Activated CD8-positive, alpha-beta T cell treated with anti-CD3 and anti-CD28 coated beads, Interleukin-2, amount 10 ng/mL, durations not matched to agents 7 days and 5 days (primary cell): ENCODE measurements around the gene ZNF132. TPM values are rescaled to one million over a fixed set of nuclear protein-coding genes. Genes with fewer than 3 reads are reported as not detected.

ENCODE experiments used
- ATAC-seq: fragments of 150-1000 bp; cut with Tn5 transposase; one replicate; pipeline ENCODE4 v1.10.0; 2021; ENCODE audit warnings: moderate library complexity
- CTCF ChIA-PET: fragments of 350-600 bp; sonication (Branson Sonifier 250); formaldehyde crosslinking; loops from one replicate; lab custom pipeline; 2021; ENCODE audit warnings: antibody characterized with exemption; lab: Charles Lee
- POLR2A ChIA-PET: fragments of 350-600 bp; sonication (Branson Sonifier 250); formaldehyde crosslinking; loops from one replicate; lab custom pipeline; 2021; ENCODE audit warnings: antibody characterized with exemption; lab: Charles Lee
- DNase-seq: peaks from one replicate; pipeline ENCODE4 v3.0.0-alpha.2; 2020
- H3K27ac Mint-ChIP-seq: one replicate; pipeline ENCODE4 v1.8.0; 2021; ENCODE audit warnings: mild to moderate bottlenecking, mixed read lengths
- H3K27me3 Mint-ChIP-seq: one replicate; pipeline ENCODE4 v1.8.0; 2021; ENCODE audit warnings: low read depth, mixed read lengths
- H3K36me3 Mint-ChIP-seq: one replicate; pipeline ENCODE4 v1.8.0; 2021; ENCODE audit warnings: low read depth, mixed read lengths
- H3K4me1 Mint-ChIP-seq: one replicate; pipeline ENCODE4 v1.8.0; 2021; ENCODE audit warnings: low read depth, mixed read lengths
- H3K4me3 Mint-ChIP-seq: one replicate; pipeline ENCODE4 v1.8.0; 2021; ENCODE audit warnings: mild to moderate bottlenecking, mixed read lengths
- H3K9me3 Mint-ChIP-seq: one replicate; pipeline ENCODE4 v1.8.0; 2022; ENCODE audit warnings: mixed read lengths; ENCODE audit not compliant: insufficient read depth
- total RNA-seq, 2 experiments: library from RNA; stranded (reverse); gene quantifications; one replicate each; pipeline ENCODE4 v1.2.3, GENCODE V29; 2021

Gene ZNF132
- total RNA-seq, 2 experiments from 2014 or later: 5.1 to 6.0 TPM

- Mint-ChIP-seq H3K27me3 (no peaks in the 10 kb centered on the region), H3K36me3 (peaks cover 48% of the 10 kb centered on the region), H3K27ac (no peak within 1 kb of the TSS), H3K4me3 (no peak within 1 kb of the TSS), H3K4me1 (peaks cover 42% of the 10 kb centered on the region), H3K9me3 (no peaks in the 10 kb centered on the region)
- DNase-seq (no peak), ATAC-seq (peak; percentile 12)
- ChIA-PET CTCF (no interaction called here), POLR2A (interaction anchor here (0.8 kb wide), 1 partner anchor 32 kb away, joined by 3 read pairs; no protein-coding TSS in a partner anchor)
Measured at GRCh38 chr19:58395220-58395978, 44.6 kb downstream of the ZNF132 start, which contains the start of gene RNF225. RNF225 (plus strand) TSS chr19:58395656; CDS start chr19:58396090, 434 bp downstream.

DNA sequence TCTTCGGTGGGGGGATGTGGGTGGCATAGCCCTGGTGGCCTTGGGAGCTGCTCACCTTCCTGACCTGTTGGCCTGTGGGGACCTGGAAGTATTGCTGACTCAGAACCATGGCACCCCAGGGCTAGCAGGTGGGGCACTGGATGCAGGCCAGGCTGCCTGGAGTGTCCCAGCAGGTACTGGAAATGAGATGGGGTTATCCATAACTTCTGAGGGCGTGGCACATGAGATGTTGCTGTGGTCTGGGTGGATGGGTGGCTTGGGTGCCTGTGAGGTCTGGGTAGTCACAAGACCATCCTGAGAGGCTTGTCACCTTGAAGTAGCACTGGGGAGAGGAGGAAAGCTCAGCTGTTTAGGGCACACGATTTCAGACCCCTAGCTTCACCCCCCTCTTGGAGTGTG is 45.1 kb downstream of the ZNF132 start:
- no peak overlapping the region for H3K4me3 Mint-ChIP-seq

GRCh38 chr19:58393725-58394033 is 46.3 kb downstream of the ZNF132 start:
- Mint-ChIP-seq H3K27me3 (no peaks in the 10 kb centered on the region), H3K9me3 (no peaks in the 10 kb centered on the region), H3K36me3 (peaks cover 57% of the 10 kb centered on the region), H3K27ac (no peak overlapping the region), H3K4me1 (peaks cover 44% of the 10 kb centered on the region), H3K4me3 (no peak overlapping the region)
- DNase-seq (no peak), ATAC-seq (no peak)
- ChIA-PET POLR2A (no interaction called here), CTCF (no interaction called here)

More for the DNA sequence above, 45.1 kb downstream of the ZNF132 start:
- no peak for DNase-seq
- peaks cover 50% of the 10 kb centered on the region for H3K36me3 Mint-ChIP-seq
- H3K27me3 Mint-ChIP-seq: no peaks in the 10 kb centered on the region
- ATAC-seq: peak; percentile 4
- no peak overlapping the region for H3K27ac Mint-ChIP-seq
- CTCF ChIA-PET: no interaction called here
- peaks cover 40% of the 10 kb centered on the region for H3K4me1 Mint-ChIP-seq
- POLR2A ChIA-PET: interaction anchor here (0.8 kb wide), 1 partner anchor 32 kb away, joined by 3 read pairs; no protein-coding TSS in a partner anchor
- H3K9me3 Mint-ChIP-seq: no peaks in the 10 kb centered on the region

DNA sequence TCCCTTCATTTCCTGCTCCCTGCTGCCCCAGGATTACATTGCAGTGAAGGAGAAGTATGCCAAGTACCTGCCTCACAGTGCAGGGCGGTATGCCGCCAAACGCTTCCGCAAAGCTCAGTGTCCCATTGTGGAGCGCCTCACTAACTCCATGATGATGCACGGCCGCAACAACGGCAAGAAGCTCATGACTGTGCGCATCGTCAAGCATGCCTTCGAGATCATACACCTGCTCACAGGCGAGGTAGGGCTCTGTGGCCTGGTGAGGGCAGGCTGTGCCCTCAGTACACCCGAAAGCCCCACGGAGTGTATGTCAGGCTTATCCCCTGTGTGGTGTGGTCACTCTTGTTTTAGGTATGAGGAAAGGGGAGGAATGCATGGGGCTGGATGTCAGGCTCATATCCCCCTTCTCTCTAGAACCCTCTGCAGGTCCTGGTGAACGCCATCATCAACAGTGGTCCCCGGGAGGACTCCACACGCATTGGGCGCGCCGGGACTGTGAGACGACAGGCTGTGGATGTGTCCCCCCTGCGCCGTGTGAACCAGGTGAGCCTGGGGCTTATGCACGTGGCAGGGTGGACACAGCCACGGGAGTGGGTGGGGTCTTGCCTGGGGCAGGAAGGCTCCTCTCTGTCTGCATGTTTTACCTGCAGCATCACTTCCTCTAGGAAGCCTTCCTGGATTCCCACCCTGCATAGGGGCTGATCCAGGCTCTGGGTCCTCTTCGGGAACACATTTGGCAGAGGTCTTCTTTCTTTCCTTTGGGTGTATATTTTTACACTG is 46.8 kb downstream of the ZNF132 start:
- no peak overlapping the region for H3K4me3 Mint-ChIP-seq
- DNase-seq (no peak), ATAC-seq (no peak)
- no peaks in the 10 kb centered on the region for H3K27me3 Mint-ChIP-seq
- H3K4me1 Mint-ChIP-seq: peaks cover 47% of the 10 kb centered on the region
- ChIA-PET POLR2A (no interaction called here), CTCF (no interaction called here)
- no peaks in the 10 kb centered on the region for H3K9me3 Mint-ChIP-seq
- H3K36me3 Mint-ChIP-seq: peaks cover 61% of the 10 kb centered on the region
- H3K27ac Mint-ChIP-seq: no peak overlapping the region

GRCh38 chr19:58388175-58388526 is 51.8 kb downstream of the ZNF132 start:
- no peaks in the 10 kb centered on the region for H3K27me3 Mint-ChIP-seq
- H3K4me3 Mint-ChIP-seq: peak overlapping the region; percentile 97
- H3K9me3 Mint-ChIP-seq: no peaks in the 10 kb centered on the region
- peaks cover 48% of the 10 kb centered on the region for H3K36me3 Mint-ChIP-seq
- H3K27ac Mint-ChIP-seq: peak overlapping the region; percentile 95
- DNase-seq (no peak), ATAC-seq (no peak)
- H3K4me1 Mint-ChIP-seq: peaks cover 56% of the 10 kb centered on the region
- ChIA-PET CTCF (interaction anchor here (1.7 to 2.2 kb wide), 2 partner anchors 132 to 193 kb away, joined by 5 to 7 read pairs; partner anchors contain the start of gene ZBTB45), POLR2A (interaction anchor here (1.6 to 2.0 kb wide), 2 partner anchors 25 to 157 kb away, joined by 4 to 11 read pairs; partner anchors contain the start of gene ZNF497)

DNA sequence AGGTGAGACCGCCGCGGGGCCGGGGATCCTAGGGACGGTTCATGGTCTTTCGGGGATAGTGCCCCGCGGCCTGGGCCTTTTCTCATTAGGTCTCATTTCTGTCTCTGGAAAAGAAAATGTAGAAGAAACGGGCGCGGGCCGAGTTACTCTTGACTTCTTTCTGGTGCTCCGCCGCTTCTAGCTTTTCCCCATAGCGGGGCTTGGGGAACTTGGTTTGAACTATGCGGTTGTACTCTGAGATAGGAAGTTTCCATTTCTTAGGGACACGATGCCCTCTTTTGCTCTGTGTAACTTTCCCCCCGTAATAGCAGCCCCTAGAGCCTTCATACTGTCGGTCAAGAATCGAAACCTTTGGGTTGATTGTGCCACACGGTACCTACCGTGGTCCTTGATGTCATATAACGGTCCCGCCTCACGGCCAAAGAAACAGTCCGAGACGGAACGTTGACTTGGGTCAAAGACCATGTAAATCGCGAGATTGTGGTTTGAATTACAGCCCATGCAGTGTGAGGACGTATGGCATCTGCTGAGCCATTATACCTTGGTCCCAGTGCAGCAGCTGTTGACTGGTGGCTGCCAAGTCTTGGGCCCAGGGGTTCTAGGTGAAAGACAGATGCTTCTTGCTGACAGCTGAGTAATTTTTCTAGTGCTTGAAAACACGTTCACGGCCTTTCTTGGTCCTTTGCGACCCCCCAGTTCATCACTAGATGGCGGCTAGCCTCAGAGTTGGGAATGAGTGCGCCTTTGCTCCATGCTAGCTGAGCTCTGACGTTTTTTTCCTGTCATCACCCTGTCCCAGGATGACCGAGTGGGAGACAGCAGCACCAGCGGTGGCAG is 52.4 kb downstream of the ZNF132 start:
- DNase-seq (no peak), ATAC-seq (peak; percentile 5)
- Mint-ChIP-seq H3K27ac (peak overlapping the region; percentile 95), H3K27me3 (no peaks in the 10 kb centered on the region), H3K9me3 (no peaks in the 10 kb centered on the region), H3K36me3 (peaks cover 42% of the 10 kb centered on the region), H3K4me3 (peak overlapping the region; percentile 97), H3K4me1 (peaks cover 57% of the 10 kb centered on the region)
- ChIA-PET POLR2A (interaction anchor here (0.6 to 2.0 kb wide), 6 partner anchors 19 to 157 kb away, joined by 3 to 11 read pairs (median 3); partner anchors contain the start of genes ZNF132 and ZNF497), CTCF (interaction anchor here (1.7 to 2.2 kb wide), 2 partner anchors 132 to 193 kb away, joined by 5 to 7 read pairs; partner anchors contain the start of gene ZBTB45)

GRCh38 chr19:58386576-58387337 is 53.2 kb downstream of the ZNF132 start, which contains the start of gene RPS5:
RPS5 (plus strand) TSS chr19:58387269; CDS start chr19:58388138, 869 bp downstream.
- CTCF ChIA-PET: interaction anchor here (1.0 to 1.7 kb wide), 2 partner anchors 132 to 194 kb away, joined by 3 to 5 read pairs; no protein-coding TSS in a partner anchor
- DNase-seq: peak; percentile 98
- H3K27me3 Mint-ChIP-seq: no peaks in the 10 kb centered on the region
- peak; percentile 87 for ATAC-seq
- peak within 1 kb of the TSS; percentile 95 for H3K27ac Mint-ChIP-seq
- peak within 1 kb of the TSS; percentile 97 for H3K4me3 Mint-ChIP-seq
- no peaks in the 10 kb centered on the region for H3K9me3 Mint-ChIP-seq
- peaks cover 36% of the 10 kb centered on the region for H3K36me3 Mint-ChIP-seq
- POLR2A ChIA-PET: interaction anchor here (0.6 to 2.0 kb wide), 7 partner anchors 20 to 568 kb away, joined by 3 to 11 read pairs (median 4); partner anchors contain the start of genes ZNF132, ZNF274 and ZNF497
- peaks cover 58% of the 10 kb centered on the region for H3K4me1 Mint-ChIP-seq

DNA sequence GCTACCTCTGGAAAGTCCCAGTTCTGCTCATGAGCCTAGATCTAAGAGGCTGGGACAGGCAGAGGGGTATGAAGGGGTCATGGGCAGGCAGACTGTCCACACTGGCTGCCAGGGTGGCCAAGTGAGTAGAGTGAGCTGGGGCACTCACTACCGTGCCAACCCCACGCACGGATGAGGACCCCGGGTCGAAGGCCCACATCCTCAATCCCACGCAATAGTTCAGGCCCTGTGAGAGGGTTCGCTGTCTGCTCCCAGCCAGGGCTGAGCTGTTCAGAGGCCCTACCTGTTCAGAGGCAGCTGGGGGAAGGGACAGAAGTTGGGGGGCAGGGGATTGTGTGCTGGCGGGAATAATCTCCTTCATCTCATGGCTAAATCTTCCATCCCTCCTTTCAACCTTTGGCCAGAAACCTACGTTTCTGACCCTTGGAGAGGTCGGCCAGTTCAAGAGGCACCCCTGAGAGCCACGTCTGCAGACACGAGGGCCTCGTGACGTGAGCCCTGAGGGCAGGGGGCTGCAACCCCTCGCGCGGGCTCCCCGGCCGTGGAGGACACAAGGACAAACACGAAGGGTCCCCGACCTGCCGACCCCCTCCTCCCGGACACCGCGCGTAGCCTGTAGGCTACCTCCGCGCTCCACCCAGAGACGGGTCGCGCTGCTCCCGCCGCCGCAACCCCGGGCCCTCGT is 53.9 kb downstream of the ZNF132 start:
- Mint-ChIP-seq H3K27ac (peak overlapping the region; percentile 95), H3K9me3 (no peaks in the 10 kb centered on the region), H3K4me1 (peaks cover 52% of the 10 kb centered on the region), H3K36me3 (peaks cover 30% of the 10 kb centered on the region), H3K27me3 (no peaks in the 10 kb centered on the region), H3K4me3 (peak overlapping the region; percentile 97)
- POLR2A ChIA-PET: interaction anchor here (1.0 to 2.0 kb wide), 4 partner anchors 23 to 567 kb away, joined by 3 to 11 read pairs (median 4); partner anchors contain the start of genes ZNF274 and ZNF497
- DNase-seq: no peak
- ATAC-seq: no peak
- CTCF ChIA-PET: interaction anchor here (1.0 kb wide), 1 partner anchor 133 kb away, joined by 3 read pairs; no protein-coding TSS in a partner anchor

GRCh38 chr19:58385313-58385890 is 54.6 kb downstream of the ZNF132 start:
- ChIA-PET CTCF (interaction anchor here (1.0 kb wide), 1 partner anchor 134 kb away, joined by 3 read pairs; no protein-coding TSS in a partner anchor), POLR2A (interaction anchor here (1.2 to 1.6 kb wide), 2 partner anchors 23 to 202 kb away, joined by 3 to 4 read pairs; partner anchors contain the start of genes ZNF274 and ZNF497)
- ATAC-seq: no peak
- H3K4me3 Mint-ChIP-seq: peak overlapping the region; percentile 97
- no peak for DNase-seq
- H3K9me3 Mint-ChIP-seq: no peaks in the 10 kb centered on the region
- peak overlapping the region; percentile 95 for H3K27ac Mint-ChIP-seq
- H3K4me1 Mint-ChIP-seq: peaks cover 46% of the 10 kb centered on the region
- peaks cover 24% of the 10 kb centered on the region for H3K36me3 Mint-ChIP-seq
- H3K27me3 Mint-ChIP-seq: no peaks in the 10 kb centered on the region
